Activated T-cell treated with anti-CD3 and anti-CD28 coated beads, Interleukin-2, amount 50 U/mL, for 24 hours (primary cell): ENCODE measurements around the gene GREB1.

Experiments used
- DNase-seq: peaks from one replicate; pipeline ENCODE4 v3.0.0-alpha.2; 2020
- H3K27ac Mint-ChIP-seq: 2 replicates; pipeline ENCODE4 v1.8.0; 2020; ENCODE audit warnings: mild to moderate bottlenecking, mixed read lengths
- H3K27me3 Mint-ChIP-seq: 2 replicates; pipeline ENCODE4 v1.8.0; 2020; ENCODE audit warnings: mixed read lengths
- H3K36me3 Mint-ChIP-seq: 2 replicates; pipeline ENCODE4 v1.8.0; 2020; ENCODE audit warnings: low read depth, mixed read lengths
- H3K4me1 Mint-ChIP-seq: 2 replicates; pipeline ENCODE4 v1.8.0; 2020; ENCODE audit warnings: low read depth, mixed read lengths
- H3K4me3 Mint-ChIP-seq: 2 replicates; pipeline ENCODE4 v1.8.0; 2020; ENCODE audit warnings: mild to moderate bottlenecking, moderate library complexity, mixed read lengths
- H3K9me3 Mint-ChIP-seq: 2 replicates; pipeline ENCODE4 v1.8.0; 2020; ENCODE audit warnings: mixed read lengths

The GREB1 gene

GRCh38 chr2:11625671-11626070 is 91.8 kb downstream of the GREB1 start:
- Mint-ChIP-seq H3K4me1 (peaks cover 7% of the 10 kb centered on the region), H3K27me3 (no peaks in the 10 kb centered on the region), H3K9me3 (no peaks in the 10 kb centered on the region), H3K36me3 (no peaks in the 10 kb centered on the region), H3K4me3 (no peak overlapping the region), H3K27ac (no peak overlapping the region)
- no peak for DNase-seq

GRCh38 chr2:11628675-11629074 is 94.8 kb downstream of the GREB1 start:
- peaks cover 7% of the 10 kb centered on the region for H3K4me1 Mint-ChIP-seq

GRCh38 chr2:11629215-11629614 is 95.4 kb downstream of the GREB1 start:
- Mint-ChIP-seq H3K9me3 (no peaks in the 10 kb centered on the region), H3K27me3 (no peaks in the 10 kb centered on the region), H3K36me3 (no peaks in the 10 kb centered on the region), H3K27ac (no peak overlapping the region), H3K4me3 (no peak overlapping the region), H3K4me1 (peaks cover 7% of the 10 kb centered on the region)
- DNase-seq, result no peak

More at GRCh38 chr2:11628675-11629074, 94.8 kb downstream of the GREB1 start:
- H3K9me3 Mint-ChIP-seq, result no peaks in the 10 kb centered on the region
- no peak for DNase-seq
- H3K27me3 Mint-ChIP-seq, result no peaks in the 10 kb centered on the region
- no peaks in the 10 kb centered on the region for H3K36me3 Mint-ChIP-seq
- H3K4me3 Mint-ChIP-seq, result no peak overlapping the region
- H3K27ac Mint-ChIP-seq, result no peak overlapping the region

- H3K36me3 Mint-ChIP-seq, result no peaks in the 10 kb centered on the region
- no peaks in the 10 kb centered on the region for H3K27me3 Mint-ChIP-seq
- no peak overlapping the region for H3K4me3 Mint-ChIP-seq
- H3K4me1 Mint-ChIP-seq, result peaks cover 7% of the 10 kb centered on the region
- H3K9me3 Mint-ChIP-seq, result no peaks in the 10 kb centered on the region
- no peak for DNase-seq
- no peak overlapping the region for H3K27ac Mint-ChIP-seq
Observed at GRCh38 chr2:11629851-11630250, 96.0 kb downstream of the GREB1 start.

GRCh38 chr2:11630855-11631254 is 97.0 kb downstream of the GREB1 start:
- Mint-ChIP-seq H3K9me3 (no peaks in the 10 kb centered on the region), H3K4me3 (no peak overlapping the region), H3K36me3 (no peaks in the 10 kb centered on the region), H3K27me3 (no peaks in the 10 kb centered on the region), H3K27ac (no peak overlapping the region), H3K4me1 (peaks cover 1% of the 10 kb centered on the region)
- no peak for DNase-seq

- DNase-seq, result no peak
- H3K4me1 Mint-ChIP-seq, result no peaks in the 10 kb centered on the region
- no peaks in the 10 kb centered on the region for H3K36me3 Mint-ChIP-seq
- no peaks in the 10 kb centered on the region for H3K9me3 Mint-ChIP-seq
- H3K27me3 Mint-ChIP-seq, result peaks cover 2% of the 10 kb centered on the region
- no peak overlapping the region for H3K4me3 Mint-ChIP-seq
- H3K27ac Mint-ChIP-seq, result no peak overlapping the region
Observed at GRCh38 chr2:11631462-11631861, 97.6 kb downstream of the GREB1 start.

GRCh38 chr2:11633923-11634478 is 100.2 kb downstream of the GREB1 start:
- peaks cover 3% of the 10 kb centered on the region for H3K27me3 Mint-ChIP-seq
- no peak for DNase-seq

GRCh38 chr2:11634584-11634983 is 100.7 kb downstream of the GREB1 start:
- H3K4me1 Mint-ChIP-seq, result no peaks in the 10 kb centered on the region
- H3K27me3 Mint-ChIP-seq, result peaks cover 7% of the 10 kb centered on the region
- H3K36me3 Mint-ChIP-seq, result no peaks in the 10 kb centered on the region
- no peaks in the 10 kb centered on the region for H3K9me3 Mint-ChIP-seq
- H3K27ac Mint-ChIP-seq, result no peak overlapping the region
- no peak for DNase-seq
- H3K4me3 Mint-ChIP-seq, result no peak overlapping the region

More at GRCh38 chr2:11633923-11634478, 100.2 kb downstream of the GREB1 start:
- H3K4me3 Mint-ChIP-seq, result no peak overlapping the region
- no peaks in the 10 kb centered on the region for H3K4me1 Mint-ChIP-seq
- H3K27ac Mint-ChIP-seq, result no peak overlapping the region
- no peaks in the 10 kb centered on the region for H3K36me3 Mint-ChIP-seq
- no peaks in the 10 kb centered on the region for H3K9me3 Mint-ChIP-seq

- Mint-ChIP-seq H3K27me3 (peaks cover 8% of the 10 kb centered on the region), H3K9me3 (no peaks in the 10 kb centered on the region), H3K27ac (no peak overlapping the region), H3K4me1 (no peaks in the 10 kb centered on the region), H3K4me3 (no peak overlapping the region), H3K36me3 (no peaks in the 10 kb centered on the region)
- no peak for DNase-seq
Observed at GRCh38 chr2:11635141-11635540, 101.3 kb downstream of the GREB1 start.

- no peaks in the 10 kb centered on the region for H3K4me1 Mint-ChIP-seq
- no peaks in the 10 kb centered on the region for H3K9me3 Mint-ChIP-seq
- H3K27me3 Mint-ChIP-seq, result peaks cover 10% of the 10 kb centered on the region
- H3K36me3 Mint-ChIP-seq, result no peaks in the 10 kb centered on the region
- H3K27ac Mint-ChIP-seq, result peak overlapping the region; percentile 57
- no peak for DNase-seq
- no peak overlapping the region for H3K4me3 Mint-ChIP-seq
Observed at GRCh38 chr2:11636593-11637295, 102.9 kb downstream of the GREB1 start.

GRCh38 chr2:11637546-11637945 is 103.7 kb downstream of the GREB1 start:
- peaks cover 10% of the 10 kb centered on the region for H3K27me3 Mint-ChIP-seq
- no peak for DNase-seq
- H3K4me1 Mint-ChIP-seq, result no peaks in the 10 kb centered on the region
- no peak overlapping the region for H3K27ac Mint-ChIP-seq
- H3K9me3 Mint-ChIP-seq, result no peaks in the 10 kb centered on the region
- no peaks in the 10 kb centered on the region for H3K36me3 Mint-ChIP-seq
- no peak overlapping the region for H3K4me3 Mint-ChIP-seq

- Mint-ChIP-seq H3K4me3 (no peak overlapping the region), H3K27ac (no peak overlapping the region), H3K27me3 (peaks cover 10% of the 10 kb centered on the region), H3K9me3 (no peaks in the 10 kb centered on the region), H3K4me1 (no peaks in the 10 kb centered on the region), H3K36me3 (no peaks in the 10 kb centered on the region)
- DNase-seq, result no peak
Observed at GRCh38 chr2:11639503-11639902, 105.7 kb downstream of the GREB1 start.

- no peak overlapping the region for H3K27ac Mint-ChIP-seq
- DNase-seq, result no peak
- peaks cover 10% of the 10 kb centered on the region for H3K27me3 Mint-ChIP-seq
- H3K4me3 Mint-ChIP-seq, result no peak overlapping the region
- H3K9me3 Mint-ChIP-seq, result no peaks in the 10 kb centered on the region
- no peaks in the 10 kb centered on the region for H3K4me1 Mint-ChIP-seq
- no peaks in the 10 kb centered on the region for H3K36me3 Mint-ChIP-seq
Observed at GRCh38 chr2:11640132-11640531, 106.3 kb downstream of the GREB1 start.

GRCh38 chr2:11642972-11643371 is 109.1 kb downstream of the GREB1 start:
- no peaks in the 10 kb centered on the region for H3K4me1 Mint-ChIP-seq
- DNase-seq, result no peak
- no peak overlapping the region for H3K4me3 Mint-ChIP-seq
- H3K36me3 Mint-ChIP-seq, result no peaks in the 10 kb centered on the region
- no peaks in the 10 kb centered on the region for H3K9me3 Mint-ChIP-seq
- H3K27me3 Mint-ChIP-seq, result peaks cover 10% of the 10 kb centered on the region
- no peak overlapping the region for H3K27ac Mint-ChIP-seq

- H3K9me3 Mint-ChIP-seq, result no peaks in the 10 kb centered on the region
- H3K36me3 Mint-ChIP-seq, result no peaks in the 10 kb centered on the region
- H3K27me3 Mint-ChIP-seq, result peaks cover 15% of the 10 kb centered on the region
- no peak overlapping the region for H3K4me3 Mint-ChIP-seq
- H3K27ac Mint-ChIP-seq, result no peak overlapping the region
- DNase-seq, result no peak
- H3K4me1 Mint-ChIP-seq, result no peaks in the 10 kb centered on the region
Observed at GRCh38 chr2:11644293-11644692, 110.4 kb downstream of the GREB1 start.
